Mucosa of rectum (tissue), 2 donors: Measurements from ENCODE around the gene PBX3.

Experiments used
- H3K27ac ChIP-seq, 2 donors: one replicate each; pipeline ENCODE4 v1.7.0; 2013; ENCODE audit warnings: inconsistent platforms in 2 of 2, low read depth in 2 of 2, low read length in 2 of 2
- H3K27me3 ChIP-seq, 2 donors: one replicate each; pipeline ENCODE4 v1.7.0; 2013; ENCODE audit warnings: low read length in 2 of 2; ENCODE audit not compliant: control insufficient read depth in 2 of 2, insufficient read depth in 2 of 2
- H3K36me3 ChIP-seq, 2 donors: one replicate each; pipeline ENCODE4 v1.7.0; 2013; ENCODE audit warnings: low read length in 2 of 2; ENCODE audit not compliant: control insufficient read depth in 2 of 2, insufficient read depth in 2 of 2
- H3K4me1 ChIP-seq, 2 donors: one replicate each; pipeline ENCODE4 v1.7.0; 2013; ENCODE audit warnings: low read length in 2 of 2, mild to moderate bottlenecking in 1 of 2; ENCODE audit not compliant: control insufficient read depth in 2 of 2, insufficient read depth in 2 of 2
- H3K4me3 ChIP-seq, 2 donors: one replicate each; pipeline ENCODE4 v1.7.0; 2013; ENCODE audit warnings: low read length in 2 of 2
- H3K9ac ChIP-seq, 2 donors: one replicate each; pipeline ENCODE4 v1.7.0; 2013; ENCODE audit warnings: low read length in 2 of 2, low read depth in 1 of 2, mild to moderate bottlenecking in 1 of 2
- H3K9me3 ChIP-seq, 2 donors: one replicate each; pipeline ENCODE4 v1.7.0; 2013; ENCODE audit warnings: low read length in 2 of 2; ENCODE audit not compliant: control insufficient read depth in 2 of 2
- donor health status: healthy.
- donor health status: Normal muscosa, but diverticular disease.

The PBX3 gene

GRCh38 chr9:125994066-125994943, 247.1 kb downstream of the PBX3 start:
- Histone ChIP-seq H3K4me1 (no peaks in the 10 kb centered on the region), H3K9me3 (no peaks in the 10 kb centered on the region)

GRCh38 chr9:125995006-125995405, 247.8 kb downstream of the PBX3 start:
- Histone ChIP-seq H3K9me3 (no peaks in the 10 kb centered on the region), H3K27ac (no peak overlapping the region)

More at GRCh38 chr9:125994066-125994943, 247.1 kb downstream of the PBX3 start:
- H3K9ac ChIP-seq, result no peak overlapping the region
- no peak overlapping the region for H3K27ac ChIP-seq
- no peak overlapping the region for H3K4me3 ChIP-seq
- H3K27me3 ChIP-seq, result no peaks in the 10 kb centered on the region
- no peaks in the 10 kb centered on the region for H3K36me3 ChIP-seq

GRCh38 chr9:125995706-125996105, 248.5 kb downstream of the PBX3 start:
- H3K9ac ChIP-seq, result no peak overlapping the region
- H3K27ac ChIP-seq, result no peak overlapping the region
- H3K27me3 ChIP-seq, result no peaks in the 10 kb centered on the region
- H3K9me3 ChIP-seq, result no peaks in the 10 kb centered on the region
- no peaks in the 10 kb centered on the region for H3K4me1 ChIP-seq
- H3K4me3 ChIP-seq, result no peak overlapping the region
- no peaks in the 10 kb centered on the region for H3K36me3 ChIP-seq

More at GRCh38 chr9:125995006-125995405, 247.8 kb downstream of the PBX3 start:
- Histone ChIP-seq H3K4me1 (no peaks in the 10 kb centered on the region), H3K9ac (no peak overlapping the region), H3K36me3 (no peaks in the 10 kb centered on the region), H3K4me3 (no peak overlapping the region), H3K27me3 (no peaks in the 10 kb centered on the region)

GRCh38 chr9:125996791-125997190, 249.6 kb downstream of the PBX3 start:
- Histone ChIP-seq H3K9me3 (no peaks in the 10 kb centered on the region), H3K27me3 (no peaks in the 10 kb centered on the region), H3K4me1 (no peaks in the 10 kb centered on the region), H3K4me3 (no peak overlapping the region), H3K27ac (no peak overlapping the region), H3K9ac (no peak overlapping the region), H3K36me3 (no peaks in the 10 kb centered on the region)

- no peaks in the 10 kb centered on the region for H3K36me3 ChIP-seq
- H3K27me3 ChIP-seq, result no peaks in the 10 kb centered on the region
- H3K4me3 ChIP-seq, result no peak overlapping the region
- no peaks in the 10 kb centered on the region for H3K4me1 ChIP-seq
- H3K9me3 ChIP-seq, result no peaks in the 10 kb centered on the region
- H3K9ac ChIP-seq, result no peak overlapping the region
- H3K27ac ChIP-seq, result no peak overlapping the region
Measured at GRCh38 chr9:125997196-125997823, 250.1 kb downstream of the PBX3 start.

GRCh38 chr9:125998837-125999503, 251.8 kb downstream of the PBX3 start:
- H3K9me3 ChIP-seq, result no peaks in the 10 kb centered on the region
- no peak overlapping the region for H3K9ac ChIP-seq
- no peaks in the 10 kb centered on the region for H3K27me3 ChIP-seq
- no peaks in the 10 kb centered on the region for H3K4me1 ChIP-seq
- H3K27ac ChIP-seq, result no peak overlapping the region
- no peaks in the 10 kb centered on the region for H3K36me3 ChIP-seq
- no peak overlapping the region for H3K4me3 ChIP-seq

GRCh38 chr9:125999504-125999881, 252.3 kb downstream of the PBX3 start:
- H3K27me3 ChIP-seq, result no peaks in the 10 kb centered on the region
- no peak overlapping the region for H3K27ac ChIP-seq
- no peaks in the 10 kb centered on the region for H3K9me3 ChIP-seq
- no peak overlapping the region for H3K9ac ChIP-seq
- H3K4me1 ChIP-seq, result no peaks in the 10 kb centered on the region
- H3K4me3 ChIP-seq, result no peak overlapping the region
- H3K36me3 ChIP-seq, result no peaks in the 10 kb centered on the region

- H3K36me3 ChIP-seq, result no peaks in the 10 kb centered on the region
- no peaks in the 10 kb centered on the region for H3K9me3 ChIP-seq
- H3K9ac ChIP-seq, result no peak overlapping the region
- H3K27ac ChIP-seq, result no peak overlapping the region
- no peak overlapping the region for H3K4me3 ChIP-seq
- H3K4me1 ChIP-seq, result no peaks in the 10 kb centered on the region
- H3K27me3 ChIP-seq, result no peaks in the 10 kb centered on the region
Measured at GRCh38 chr9:126000256-126000655, 253.1 kb downstream of the PBX3 start.

- no peaks in the 10 kb centered on the region for H3K27me3 ChIP-seq
- H3K9me3 ChIP-seq, result no peaks in the 10 kb centered on the region
- H3K4me3 ChIP-seq, result no peak overlapping the region
- H3K27ac ChIP-seq, result no peak overlapping the region
- no peaks in the 10 kb centered on the region for H3K36me3 ChIP-seq
- no peak overlapping the region for H3K9ac ChIP-seq
- no peaks in the 10 kb centered on the region for H3K4me1 ChIP-seq
Measured at GRCh38 chr9:126000731-126001580, 253.8 kb downstream of the PBX3 start.
